Right lobe of liver (tissue), 6 donors: ENCODE data around the gene CFAP57. TPM values are rescaled to one million over a fixed set of nuclear protein-coding genes. Genes with fewer than 3 reads are reported as not detected.

ENCODE experiments used
- ATAC-seq, 4 donors: fragments of 200-7000 bp; cut with Tn5 transposase; one replicate each; pipeline ENCODE4 v1.9.1; 2020; ENCODE audit warnings: mild to moderate bottlenecking in 4 of 4, moderate library complexity in 4 of 4
- DNase-seq, 3 donors: peaks; one replicate each; pipeline ENCODE4 v3.0.0-alpha.2; 2020
- H3K27ac ChIP-seq, 3 donors: fragments of 200-600 bp; one replicate each; pipeline ENCODE4 v1.8.0; 2022
- H3K27me3 ChIP-seq, 2 donors: fragments of 200-600 bp; one replicate each; pipeline ENCODE4 v1.8.0; 2022
- H3K36me3 ChIP-seq, 4 donors: fragments of 200-600 bp; sonication (generic) in 1 of 4; one replicate each; pipeline versions ENCODE4 v1.5.1 to v1.8.0; 2017 to 2022; ENCODE audit warnings: control low read depth in 1 of 4
- H3K4me1 ChIP-seq, 4 donors: fragments of 200-600 bp; sonication (generic) in 1 of 4; one replicate each; pipeline versions ENCODE4 v1.5.1 to v1.8.0; 2017 to 2022; ENCODE audit warnings: control low read depth in 1 of 4
- H3K4me3 ChIP-seq, 3 donors: fragments of 200-600 bp; one replicate each; pipeline ENCODE4 v1.8.0; 2022
- H3K9me3 ChIP-seq, 4 donors: fragments of 200-600 bp; sonication (generic) in 1 of 4; one replicate each; pipeline versions ENCODE4 v1.5.1 to v1.8.0; 2017 to 2022; ENCODE audit warnings: control low read depth in 1 of 4
- POLR2A ChIP-seq: fragments of 450-650 bp; IDR thresholded peaks from one replicate; pipeline ENCODE4 v1.6.1; 2017; ENCODE audit warnings: antibody characterized with exemption, mild to moderate bottlenecking
- WGBS: methylation state at CpG from one replicate; pipeline ENCODE4 v1.1.6; 2018; ENCODE audit warnings: low coverage, low lambda C conversion rate; ENCODE audit not compliant: insufficient coverage; ENCODE audit errors: missing lambda C conversion rate; 5-methylcytosine and 5-hydroxymethylcytosine counted together
- intact Hi-C, 2 donors: fragments of 100-400 bp; cut with DNase I; formaldehyde crosslinking; loops; one replicate each; pipeline versions ENCODE4 v1.11.2 to v1.14.1; 2022
- total RNA-seq, 6 experiments: library from RNA; depleted of rRNA in 2 of 6; stranded (reverse); fragments of >200 nt in 2 of 6; fragmentation: NEBNext Ultra II Directional in 3 of 6; extraction: Animal tissue kit (Norgen Biotek cat#: 25700) in 3 of 6; gene quantifications; one replicate each; pipeline versions ENCODE4 v1.1.0 to v1.2.4, GENCODE V29; 2016 to 2023
- TF ChIP-seq, protein P1 (sequence below), 4 donors: fragments of 200-600 bp in 3 of 4; fragments of 450-650 bp in 1 of 4; IDR thresholded peaks; one replicate each; pipeline versions ENCODE4 v1.5.1 to v1.8.0; 2016 to 2022; ENCODE audit warnings: antibody characterized with exemption in 4 of 4, mild to moderate bottlenecking in 2 of 4
- donor health status: DM: no; HTN: yes; CAD: no.
- donor health status: DM: no; HTN: no; CAD: no.
- donor health status: DM: no; HTN: no; CAD: no.
- donor health status: DM: no; HTN: yes; CAD: no.
- donor health status: DM: no; HTN: yes; CAD: no.

The CFAP57 gene
- total RNA-seq, 6 experiments from 2014 or later = not detected

DNA sequence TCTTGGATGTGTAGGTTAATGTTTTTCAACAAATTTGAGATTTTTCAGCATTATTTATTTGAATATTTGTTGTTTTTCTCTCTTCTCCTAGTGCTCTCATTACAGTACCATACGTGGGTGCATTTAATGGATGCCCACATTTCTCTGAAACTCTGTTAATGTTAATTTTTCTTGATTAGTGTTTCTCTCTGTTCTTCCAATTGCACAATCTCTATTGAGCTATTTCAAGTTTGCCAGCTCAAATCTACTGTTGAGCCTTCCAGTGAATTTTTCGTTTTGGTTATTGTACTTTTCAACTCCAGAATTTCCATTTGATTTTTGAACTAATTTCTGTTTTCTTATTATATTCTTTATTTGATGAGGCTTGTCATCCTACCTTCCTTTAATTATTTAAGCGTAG lies 31.7 kb downstream of the CFAP57 start:
- ATAC-seq (no peak), DNase-seq (no peak)
- intact Hi-C loops = no loop called here
- Histone ChIP-seq H3K4me3 (no peak overlapping the region), H3K9me3 (no peaks in the 10 kb centered on the region), H3K36me3 (peaks cover 0 to 13% (median 3%) of the 10 kb centered on the region in 4 donors), H3K27me3 (no peaks in the 10 kb centered on the region), H3K27ac (no peak overlapping the region), H3K4me1 (peaks cover 0 to 12% (median 2%) of the 10 kb centered on the region in 4 donors)
- TF ChIP-seq POLR2A = no peak
- TF ChIP-seq, protein P1, sequence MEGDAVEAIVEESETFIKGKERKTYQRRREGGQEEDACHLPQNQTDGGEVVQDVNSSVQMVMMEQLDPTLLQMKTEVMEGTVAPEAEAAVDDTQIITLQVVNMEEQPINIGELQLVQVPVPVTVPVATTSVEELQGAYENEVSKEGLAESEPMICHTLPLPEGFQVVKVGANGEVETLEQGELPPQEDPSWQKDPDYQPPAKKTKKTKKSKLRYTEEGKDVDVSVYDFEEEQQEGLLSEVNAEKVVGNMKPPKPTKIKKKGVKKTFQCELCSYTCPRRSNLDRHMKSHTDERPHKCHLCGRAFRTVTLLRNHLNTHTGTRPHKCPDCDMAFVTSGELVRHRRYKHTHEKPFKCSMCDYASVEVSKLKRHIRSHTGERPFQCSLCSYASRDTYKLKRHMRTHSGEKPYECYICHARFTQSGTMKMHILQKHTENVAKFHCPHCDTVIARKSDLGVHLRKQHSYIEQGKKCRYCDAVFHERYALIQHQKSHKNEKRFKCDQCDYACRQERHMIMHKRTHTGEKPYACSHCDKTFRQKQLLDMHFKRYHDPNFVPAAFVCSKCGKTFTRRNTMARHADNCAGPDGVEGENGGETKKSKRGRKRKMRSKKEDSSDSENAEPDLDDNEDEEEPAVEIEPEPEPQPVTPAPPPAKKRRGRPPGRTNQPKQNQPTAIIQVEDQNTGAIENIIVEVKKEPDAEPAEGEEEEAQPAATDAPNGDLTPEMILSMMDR (IDR thresholded peaks at IDR 0.05) = no peak
- 83% methylated on average over 3 of the region's 3 CpGs for WGBS

DNA sequence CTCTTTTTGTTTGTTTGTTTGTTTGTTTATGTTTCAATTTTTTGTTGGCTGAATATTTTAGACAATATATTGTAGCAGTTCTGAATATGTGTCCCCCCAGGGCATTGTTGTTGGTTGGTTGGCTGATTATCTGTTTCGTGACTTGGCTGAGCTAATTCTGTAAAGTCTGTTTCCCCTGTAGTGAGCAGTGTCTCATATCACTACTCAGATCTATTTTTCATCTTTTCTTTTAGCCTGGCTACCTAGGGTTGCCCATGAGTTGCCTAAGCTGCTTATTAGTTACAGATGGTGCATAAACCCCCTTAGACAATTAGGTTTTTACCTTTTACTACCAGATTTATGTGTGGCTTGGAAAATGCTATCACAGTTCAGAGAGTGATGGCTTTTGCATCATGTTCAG lies 32.3 kb downstream of the CFAP57 start:
- H3K9me3 ChIP-seq = no peaks in the 10 kb centered on the region
- H3K36me3 ChIP-seq = peaks cover 0 to 19% (median 3%) of the 10 kb centered on the region in 4 donors
- DNase-seq = no peak
- no peak for ATAC-seq
- H3K27me3 ChIP-seq = no peaks in the 10 kb centered on the region
- TF ChIP-seq, protein P1 (IDR thresholded peaks at IDR 0.05) = no peak
- no peak for TF ChIP-seq POLR2A
- 100% methylated on average over 1 of the region's 1 CpG for WGBS
- H3K4me1 ChIP-seq = peaks cover 0 to 12% (median 2%) of the 10 kb centered on the region in 4 donors
- H3K27ac ChIP-seq = no peak overlapping the region
- no peak overlapping the region for H3K4me3 ChIP-seq
- intact Hi-C loops = no loop called here

DNA sequence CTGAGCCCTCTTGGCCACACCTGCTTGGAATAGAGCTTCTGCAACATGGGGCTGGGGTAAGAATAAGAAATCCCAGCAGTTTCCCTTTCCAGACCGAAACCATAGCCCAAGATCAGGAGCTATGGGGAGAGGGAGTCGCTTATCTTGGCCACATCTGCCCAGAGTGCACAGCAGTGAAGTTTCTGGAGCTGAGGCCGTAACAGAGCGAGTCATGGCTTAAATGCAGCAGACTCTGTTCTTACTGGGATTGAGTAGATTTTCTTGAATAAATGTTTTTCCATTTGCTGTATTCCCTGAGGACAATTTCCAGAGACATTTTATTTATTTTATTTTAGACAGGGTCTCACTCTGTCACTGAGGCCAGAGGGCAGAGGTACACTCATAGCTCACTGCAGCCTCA lies 33.5 kb downstream of the CFAP57 start:
- peaks cover 0 to 25% (median 8%) of the 10 kb centered on the region in 4 donors for H3K36me3 ChIP-seq
- H3K9me3 ChIP-seq = no peaks in the 10 kb centered on the region
- TF ChIP-seq, protein P1 (IDR thresholded peaks at IDR 0.05) = no peak
- TF ChIP-seq POLR2A = no peak
- no CpG with 5 or more reads among the region's 4 CpGs for WGBS
- intact Hi-C loops = no loop called here
- H3K4me3 ChIP-seq = no peak overlapping the region
- no peak for ATAC-seq
- no peaks in the 10 kb centered on the region for H3K27me3 ChIP-seq
- DNase-seq = no peak
- H3K4me1 ChIP-seq = peaks cover 0 to 9% (median 2%) of the 10 kb centered on the region in 4 donors
- H3K27ac ChIP-seq = no peak overlapping the region

DNA sequence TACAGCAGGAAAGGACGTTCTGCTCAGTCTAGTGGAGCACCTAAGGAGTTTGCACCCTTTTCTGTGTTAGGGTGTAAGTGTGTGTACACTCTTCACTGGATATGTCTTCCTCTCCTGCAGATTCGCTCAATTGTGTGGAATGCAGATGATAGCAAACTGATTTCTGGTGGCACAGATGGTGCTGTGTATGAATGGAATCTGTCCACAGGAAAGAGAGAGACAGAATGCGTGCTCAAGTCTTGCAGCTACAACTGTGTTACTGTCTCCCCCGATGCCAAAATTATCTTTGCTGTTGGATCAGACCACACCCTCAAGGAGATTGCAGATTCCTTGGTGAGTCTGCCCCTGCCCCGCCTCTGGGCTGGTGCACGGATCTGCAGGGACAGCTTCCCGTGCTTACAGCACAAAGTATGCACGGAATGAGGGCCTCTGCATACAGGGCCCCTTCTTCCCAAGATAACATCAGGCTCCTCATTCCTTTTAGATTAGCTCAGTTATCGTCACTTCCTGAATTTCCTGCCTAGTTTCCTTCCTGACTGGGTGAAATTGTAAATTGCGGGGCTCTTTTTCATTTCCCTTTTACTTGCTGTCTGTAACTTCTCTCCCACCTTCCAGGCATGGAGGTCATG lies 34.6 kb downstream of the CFAP57 start:
- H3K27ac ChIP-seq = peak overlapping the region in 1 of 3 donors; percentile 18
- H3K27me3 ChIP-seq = no peaks in the 10 kb centered on the region
- ATAC-seq = peak; percentile 63 to 77 (median 70)
- H3K36me3 ChIP-seq = peaks cover 0 to 32% (median 8%) of the 10 kb centered on the region in 4 donors
- TF ChIP-seq, protein P1 (IDR thresholded peaks at IDR 0.05) = no peak
- no peak overlapping the region for H3K4me3 ChIP-seq
- WGBS = 47% methylated on average over 6 of the region's 10 CpGs
- no peaks in the 10 kb centered on the region for H3K4me1 ChIP-seq
- intact Hi-C loops = no loop called here
- no peaks in the 10 kb centered on the region for H3K9me3 ChIP-seq
- DNase-seq = no peak
